Naive thymus-derived CD8-positive, alpha-beta T cell (primary cell): ENCODE measurements around the gene TJP3. TPM values are rescaled to one million over a fixed set of nuclear protein-coding genes. Genes with fewer than 3 reads are reported as not detected.

Source experiments
- ATAC-seq, 2 donors: fragments of 150-1000 bp; cut with Tn5 transposase in 1 of 2; sonication (Bioruptor Pico), chemical (Tn5 transposase) in 1 of 2; 1 replicate in 1 of 2; 2 replicates in 1 of 2; pipeline ENCODE4 v1.10.0; 2021; ENCODE audit warnings: mild to moderate bottlenecking in 2 of 2, moderate library complexity in 2 of 2
- POLR2A ChIA-PET: fragments of 350-600 bp; sonication (Branson Sonifier 250); formaldehyde crosslinking; loops from one replicate; lab custom pipeline; 2021; ENCODE audit warnings: antibody characterized with exemption; lab: Charles Lee
- DNase-seq, 10 donors: peaks; one replicate each; pipeline versions ENCODE4 v3.0.0 to v3.0.0-alpha.2; 2020 to 2022
- H3K27ac Mint-ChIP-seq, 10 donors: one replicate each; pipeline ENCODE4 v1.8.0; 2020 to 2022; ENCODE audit warnings: mild to moderate bottlenecking in 10 of 10, mixed read lengths in 10 of 10, moderate library complexity in 4 of 10, inconsistent platforms in 1 of 10
- H3K27me3 Mint-ChIP-seq, 5 donors: one replicate each; pipeline ENCODE4 v1.8.0; 2021 to 2022; ENCODE audit warnings: mixed read lengths in 5 of 5
- H3K36me3 Mint-ChIP-seq, 3 donors: one replicate each; pipeline ENCODE4 v1.8.0; 2020 to 2022; ENCODE audit warnings: mixed read lengths in 3 of 3, mild to moderate bottlenecking in 2 of 3, inconsistent platforms in 1 of 3
- H3K4me1 Mint-ChIP-seq, 4 donors: one replicate each; pipeline ENCODE4 v1.8.0; 2021 to 2022; ENCODE audit warnings: mixed read lengths in 4 of 4
- H3K4me3 Mint-ChIP-seq, 10 donors: one replicate each; pipeline ENCODE4 v1.8.0; 2020 to 2022; ENCODE audit warnings: mild to moderate bottlenecking in 10 of 10, mixed read lengths in 10 of 10, moderate library complexity in 6 of 10, inconsistent platforms in 1 of 10
- H3K9me3 Mint-ChIP-seq, 9 donors: one replicate each; pipeline ENCODE4 v1.8.0; 2020 to 2022; ENCODE audit warnings: mixed read lengths in 9 of 9, mild to moderate bottlenecking in 3 of 9, inconsistent platforms in 1 of 9, moderate library complexity in 1 of 9
- polyA plus RNA-seq, 3 donors: library from polyadenylated mRNA; unstranded; fragments of 300-500 nt; fragmentation: Illumina TruSeq; gene quantifications; one replicate each; pipeline ENCODE4 v1.2.3, GENCODE V29; 2021
- total RNA-seq, 8 experiments: library from RNA in 2 of 8; stranded (reverse) in 2 of 8; gene quantifications; one replicate each; pipeline ENCODE4 v1.2.3 and lab custom pipeline; 2021 to 2026

Gene TJP3
- total and polyA plus RNA-seq, 5 experiments from 2014 or later = 5.2 to 13.0 (median 11.1) TPM

DNA sequence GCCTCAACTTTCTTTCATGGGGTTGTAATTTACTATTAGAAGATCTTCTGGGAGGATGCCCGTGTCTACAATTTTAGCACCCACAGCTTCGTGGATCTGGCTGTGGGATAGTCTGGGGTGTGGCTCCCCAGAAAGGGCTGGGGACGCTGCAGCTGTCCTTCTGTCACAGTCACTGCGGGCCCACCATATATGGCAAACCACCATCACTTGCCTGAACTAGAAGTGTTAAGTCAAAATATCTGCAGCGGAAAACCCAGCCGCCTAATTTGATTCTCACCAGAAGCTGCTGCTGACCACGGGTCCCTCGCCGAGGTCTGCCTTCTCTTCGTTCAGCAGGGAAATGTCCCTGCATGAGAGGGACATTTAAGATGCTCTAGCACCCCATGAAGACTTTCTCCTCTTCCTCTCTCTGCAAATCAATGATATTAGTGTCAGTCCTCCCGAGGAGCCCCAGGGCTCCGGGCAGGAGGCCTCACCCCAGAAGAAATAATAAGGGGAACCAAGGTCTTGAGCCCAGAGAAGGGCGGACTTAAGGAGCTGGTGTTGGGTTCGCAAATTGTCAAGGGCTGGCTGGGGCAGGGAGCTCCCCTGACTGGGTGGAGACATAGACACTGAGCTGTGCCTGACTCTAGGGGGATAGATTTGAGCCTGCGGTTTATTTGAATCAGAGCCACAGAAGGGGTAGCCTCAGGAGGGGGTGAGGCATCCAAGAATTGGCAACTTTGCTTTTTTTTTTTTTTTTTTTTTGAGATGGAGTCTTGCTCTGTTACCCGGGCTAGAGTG is 81.0 kb downstream of the TJP3 start:
- H3K36me3 Mint-ChIP-seq = peaks cover 0 to 4% (median 0%) of the 10 kb centered on the region in 3 donors
- peaks cover 9 to 37% (median 25%) of the 10 kb centered on the region in 4 donors for H3K4me1 Mint-ChIP-seq
- H3K27ac Mint-ChIP-seq = peak overlapping the region in 5 of 10 donors; percentile 4 to 95 (median 51)
- H3K9me3 Mint-ChIP-seq = peaks cover 0 to 5% (median 0%) of the 10 kb centered on the region in 9 donors
- ATAC-seq (no peak), DNase-seq (peak in 1 of 10 donors; percentile 43)
- peak overlapping the region in 5 of 10 donors; percentile 20 to 78 (median 69) for H3K4me3 Mint-ChIP-seq
- POLR2A ChIA-PET = interaction anchor here (0.7 to 1.1 kb wide), 6 partner anchors 8 to 600 kb away, joined by 3 to 8 read pairs (median 4); partner anchors contain the start of gene APBA3
- no peaks in the 10 kb centered on the region for H3K27me3 Mint-ChIP-seq

DNA sequence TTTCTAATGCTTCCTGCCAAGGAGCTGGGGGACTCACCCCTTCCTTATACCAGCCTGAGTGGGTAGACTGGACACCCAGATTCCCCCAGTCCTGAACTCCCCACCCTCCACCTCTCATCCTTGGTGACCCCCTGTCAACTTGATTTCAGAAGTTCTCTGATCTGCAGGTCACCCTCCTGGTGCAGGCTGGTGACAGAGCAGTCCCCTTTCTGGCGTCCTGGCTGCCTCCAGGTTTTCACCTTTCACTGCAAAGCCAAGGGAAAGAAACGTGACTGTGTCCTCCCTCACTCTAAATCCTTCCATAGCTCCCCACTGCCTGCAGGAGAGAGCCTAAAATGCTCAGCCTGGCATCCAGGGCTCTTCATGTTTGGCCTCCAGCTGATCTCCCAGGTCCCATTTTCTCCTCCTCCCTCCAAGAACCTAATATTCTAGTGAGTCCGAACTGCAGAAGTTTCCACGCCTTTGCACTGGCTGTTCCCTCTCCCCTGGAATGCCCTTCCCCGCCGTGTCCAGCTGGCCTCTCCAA is 82.1 kb downstream of the TJP3 start:
- Mint-ChIP-seq H3K27me3 (no peaks in the 10 kb centered on the region), H3K36me3 (peaks cover 0 to 4% (median 0%) of the 10 kb centered on the region in 3 donors), H3K4me3 (peak overlapping the region in 3 of 10 donors; percentile 21 to 74 (median 41)), H3K27ac (peak overlapping the region in 5 of 10 donors; percentile 13 to 90 (median 27)), H3K4me1 (peaks cover 6 to 34% (median 16%) of the 10 kb centered on the region in 4 donors), H3K9me3 (peaks cover 0 to 5% (median 0%) of the 10 kb centered on the region in 9 donors)
- POLR2A ChIA-PET = interaction anchor here (0.7 to 1.1 kb wide), 2 partner anchors 9 to 25 kb away, joined by 3 to 8 read pairs; no protein-coding TSS in a partner anchor
- DNase-seq (no peak), ATAC-seq (no peak)

DNA sequence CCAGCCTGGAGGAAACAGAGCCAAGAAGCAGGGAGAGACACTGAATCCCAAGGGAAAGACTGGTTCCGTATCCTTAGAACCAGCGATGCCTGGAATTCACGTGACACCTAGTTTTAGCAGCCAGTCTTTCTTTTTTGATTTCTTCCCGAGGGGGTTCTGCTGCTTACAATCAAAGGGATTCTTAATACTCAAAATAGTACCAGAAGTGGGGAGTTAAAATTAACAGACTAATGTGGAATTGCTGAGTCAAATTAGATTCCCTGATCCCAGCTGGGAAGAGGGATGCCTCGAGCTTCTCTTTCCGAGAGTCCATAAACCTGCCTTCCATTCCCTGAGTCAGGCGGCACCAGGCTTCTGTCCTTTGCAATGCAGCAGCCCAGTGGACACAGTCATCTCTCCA is 82.8 kb downstream of the TJP3 start:
- Mint-ChIP-seq H3K4me1 (peaks cover 6 to 34% (median 14%) of the 10 kb centered on the region in 4 donors), H3K27me3 (no peaks in the 10 kb centered on the region), H3K9me3 (peaks cover 0 to 5% (median 0%) of the 10 kb centered on the region in 9 donors), H3K27ac (peak overlapping the region in 2 of 10 donors; percentile 27 to 90), H3K36me3 (peaks cover 0 to 4% (median 0%) of the 10 kb centered on the region in 3 donors), H3K4me3 (no peak overlapping the region)
- DNase-seq (no peak), ATAC-seq (no peak)
- POLR2A ChIA-PET = no interaction called here

DNA sequence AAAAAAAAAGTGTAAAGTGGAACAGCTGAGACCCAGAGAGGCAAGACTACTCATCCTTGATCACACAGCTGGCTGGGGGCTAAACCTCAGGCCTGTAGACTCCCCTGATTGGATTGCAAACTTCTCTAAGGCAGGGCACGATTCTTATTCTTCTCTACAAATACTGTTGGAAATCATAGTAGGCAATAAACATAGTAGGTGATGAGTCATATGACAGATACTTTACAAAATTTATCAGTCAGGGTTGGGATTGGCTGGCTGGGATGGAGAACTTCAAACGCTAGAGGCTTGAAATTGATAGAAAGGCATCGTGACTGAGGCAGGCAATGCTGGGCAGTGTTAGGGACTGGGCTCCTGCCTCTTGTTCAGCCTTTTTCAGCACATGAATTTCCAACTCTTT is 83.9 kb downstream of the TJP3 start:
- H3K9me3 Mint-ChIP-seq = peaks cover 0 to 15% (median 6%) of the 10 kb centered on the region in 9 donors
- H3K27ac Mint-ChIP-seq = no peak overlapping the region
- peaks cover 0 to 9% (median 6%) of the 10 kb centered on the region in 3 donors for H3K36me3 Mint-ChIP-seq
- no peak overlapping the region for H3K4me3 Mint-ChIP-seq
- peaks cover 6 to 30% (median 16%) of the 10 kb centered on the region in 4 donors for H3K4me1 Mint-ChIP-seq
- H3K27me3 Mint-ChIP-seq = no peaks in the 10 kb centered on the region
- ATAC-seq (no peak), DNase-seq (no peak)
- POLR2A ChIA-PET = interaction anchor here (0.6 kb wide), 1 partner anchor 551 kb away, joined by 3 read pairs; the partner anchor contains the start of gene MPND

DNA sequence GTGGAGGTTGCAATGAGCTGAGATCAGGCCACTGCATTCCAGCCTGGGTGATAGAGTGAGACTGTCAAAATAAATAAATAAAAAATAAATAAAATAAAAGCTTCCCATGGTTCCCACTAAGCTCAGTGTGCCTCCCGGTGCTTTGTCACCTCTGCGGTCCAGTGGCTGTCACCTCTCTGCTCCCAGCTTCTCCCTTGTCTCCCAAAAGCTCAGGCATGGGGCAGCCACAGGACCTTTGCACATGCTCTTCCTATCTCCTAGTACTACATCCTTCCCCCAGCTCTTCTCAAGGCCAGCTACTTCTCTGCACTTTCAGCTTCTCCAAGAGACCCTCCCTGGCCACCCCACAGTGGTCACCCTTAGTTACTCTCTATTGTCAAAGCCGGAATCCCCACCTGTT is 85.6 kb downstream of the TJP3 start:
- POLR2A ChIA-PET = no interaction called here
- no peak for DNase-seq
- Mint-ChIP-seq H3K27me3 (no peaks in the 10 kb centered on the region), H3K4me1 (peaks cover 10 to 31% (median 23%) of the 10 kb centered on the region in 4 donors), H3K4me3 (no peak overlapping the region), H3K36me3 (peaks cover 0 to 9% (median 6%) of the 10 kb centered on the region in 3 donors), H3K9me3 (peaks cover 0 to 15% (median 6%) of the 10 kb centered on the region in 9 donors), H3K27ac (peak overlapping the region in 3 of 10 donors; percentile 14 to 32 (median 26))
- ATAC-seq = no peak

DNA sequence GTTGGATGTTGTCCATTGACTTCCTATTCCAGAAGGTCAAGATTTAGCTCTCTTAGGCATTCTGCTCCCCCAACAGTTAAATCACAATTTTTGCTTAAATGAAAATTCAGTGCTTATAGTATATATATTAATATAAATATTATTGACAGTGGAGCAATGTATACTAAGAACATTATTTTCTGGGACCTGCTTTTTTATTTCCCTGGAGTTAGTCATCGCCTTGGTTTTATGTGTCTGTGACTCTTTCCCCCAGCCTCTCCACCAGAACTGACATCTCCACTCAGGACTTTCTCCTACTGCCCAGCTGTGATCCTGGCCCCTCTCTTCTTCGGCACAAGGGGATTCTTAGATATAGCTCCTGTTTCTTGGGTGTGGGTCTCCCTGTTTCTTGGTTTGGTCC is 88.2 kb downstream of the TJP3 start:
- DNase-seq = no peak
- H3K36me3 Mint-ChIP-seq = peaks cover 0 to 6% (median 5%) of the 10 kb centered on the region in 3 donors
- no peak overlapping the region for H3K4me3 Mint-ChIP-seq
- POLR2A ChIA-PET = interaction anchor here (0.6 to 2.0 kb wide), 4 partner anchors 15 to 344 kb away, joined by 4 to 6 read pairs (median 4); partner anchors contain the start of gene MRPL54
- H3K27me3 Mint-ChIP-seq = no peaks in the 10 kb centered on the region
- H3K4me1 Mint-ChIP-seq = peaks cover 7 to 34% (median 27%) of the 10 kb centered on the region in 4 donors
- ATAC-seq = no peak
- peaks cover 0 to 14% (median 6%) of the 10 kb centered on the region in 9 donors for H3K9me3 Mint-ChIP-seq
- H3K27ac Mint-ChIP-seq = peak overlapping the region in 2 of 10 donors; percentile 9 to 68

DNA sequence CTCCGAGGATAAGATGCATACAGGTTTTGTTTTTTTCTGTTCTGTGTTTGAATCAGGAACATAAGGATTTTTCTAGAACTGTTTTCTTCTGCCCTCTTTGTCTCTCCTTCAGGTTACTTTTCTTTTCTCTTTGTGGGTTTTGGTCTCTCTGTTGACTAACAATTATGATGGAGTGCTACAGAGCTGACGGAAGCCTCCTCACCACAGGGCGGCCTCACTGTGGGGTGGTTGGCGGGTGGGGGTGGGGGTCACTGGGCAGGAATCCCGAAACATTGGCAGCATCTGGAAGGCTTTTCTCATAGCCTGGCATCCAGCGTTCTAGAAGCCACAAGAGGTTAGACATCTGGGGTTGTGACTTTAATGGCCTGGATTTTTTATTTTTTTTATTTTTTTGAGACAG is 90.0 kb downstream of the TJP3 start:
- Mint-ChIP-seq H3K9me3 (peaks cover 0 to 12% (median 6%) of the 10 kb centered on the region in 9 donors), H3K27me3 (no peaks in the 10 kb centered on the region), H3K27ac (peak overlapping the region; percentile 7 to 95 (median 76)), H3K4me1 (peaks cover 7 to 47% (median 34%) of the 10 kb centered on the region in 4 donors), H3K4me3 (peak overlapping the region; percentile 2 to 86 (median 58)), H3K36me3 (peaks cover 0 to 6% (median 5%) of the 10 kb centered on the region in 3 donors)
- POLR2A ChIA-PET = interaction anchor here (1.2 to 2.1 kb wide), 3 partner anchors 9 to 36 kb away, joined by 3 to 13 read pairs (median 8); partner anchors contain the start of genes APBA3 and MRPL54
- DNase-seq (peak in 6 of 10 donors; percentile 14 to 68 (median 48)), ATAC-seq (peak; percentile 49 to 84)

Other genes starting within 250 kb of the TJP3 start
- gene SMIM24, start 227.9 kb upstream of the TJP3 start, total RNA-seq = not detected
- gene SMIM24, start 227.9 kb upstream of the TJP3 start, polyA plus RNA-seq = under 1 TPM; 0.43 to 0.57 (median 0.53) TPM
- not detected for gene SMIM44, start 224.9 kb upstream of the TJP3 start, total RNA-seq
- gene SMIM44, start 224.9 kb upstream of the TJP3 start, polyA plus RNA-seq = not detected
- 1 to 10 TPM; 6.5 to 6.6 TPM for gene DOHH, start 207.7 kb upstream of the TJP3 start, total RNA-seq
- 10 to 100 TPM in 1 of 3 donors, 1 to 10 TPM in 2; 6.9 to 15.5 (median 7.8) TPM for gene DOHH, start 207.7 kb upstream of the TJP3 start, polyA plus RNA-seq
- 10 to 100 TPM; 61.2 to 65.1 TPM for gene FZR1, start 202.1 kb upstream of the TJP3 start, total RNA-seq
- gene FZR1, start 202.1 kb upstream of the TJP3 start, polyA plus RNA-seq = 10 to 100 TPM in 1 of 3 donors, 1 to 10 TPM in 2; 8.1 to 11.8 (median 9.5) TPM
- 10 to 100 TPM in 1 of 2 experiments, 1 to 10 TPM in 1; 8.8 to 12.5 TPM for gene TEKTIP1, start 169.2 kb upstream of the TJP3 start, total RNA-seq
- under 1 TPM in 1 of 3 donors, not detected in 2; 0.45 TPM for gene TEKTIP1, start 169.2 kb upstream of the TJP3 start, polyA plus RNA-seq
- 100 to 1,000 TPM; 134 to 146 TPM for gene MFSD12, start 150.8 kb upstream of the TJP3 start, total RNA-seq
- gene MFSD12, start 150.8 kb upstream of the TJP3 start, polyA plus RNA-seq = 10 to 100 TPM; 33.1 to 59.6 (median 42.5) TPM
- gene HMG20B, start 135.4 kb upstream of the TJP3 start, total RNA-seq = 10 to 100 TPM; 50.7 to 59.7 TPM
- 10 to 100 TPM; 45.8 to 55.9 (median 53.9) TPM for gene HMG20B, start 135.4 kb upstream of the TJP3 start, polyA plus RNA-seq
- gene GIPC3, start 122.9 kb upstream of the TJP3 start, total RNA-seq = 1 to 10 TPM; 3.5 to 3.7 TPM
- 1 to 10 TPM in 2 of 3 donors, under 1 TPM in 1; 0.76 to 3.0 (median 1.1) TPM for gene GIPC3, start 122.9 kb upstream of the TJP3 start, polyA plus RNA-seq
- gene TBXA2R, start 101.5 kb upstream of the TJP3 start, total RNA-seq = 10 to 100 TPM; 18.5 to 19.1 TPM
- gene TBXA2R, start 101.5 kb upstream of the TJP3 start, polyA plus RNA-seq = 10 to 100 TPM; 11.7 to 26.9 (median 23.9) TPM
- gene CACTIN, start 81.6 kb upstream of the TJP3 start, total RNA-seq = 10 to 100 TPM; 42.6 to 54.1 TPM
- 10 to 100 TPM in 1 of 3 donors, 1 to 10 TPM in 2; 6.9 to 20.4 (median 9.3) TPM for gene CACTIN, start 81.6 kb upstream of the TJP3 start, polyA plus RNA-seq
- gene PIP5K1C, start 7.9 kb upstream of the TJP3 start, total RNA-seq = 10 to 100 TPM; 30.6 to 32.0 TPM
- 10 to 100 TPM in 1 of 3 donors, 1 to 10 TPM in 2; 3.9 to 10.1 (median 7.4) TPM for gene PIP5K1C, start 7.9 kb upstream of the TJP3 start, polyA plus RNA-seq
- gene APBA3, start 53.3 kb downstream of the TJP3 start, total RNA-seq = 10 to 100 TPM; 72.8 to 80.4 TPM
- gene APBA3, start 53.3 kb downstream of the TJP3 start, polyA plus RNA-seq = 10 to 100 TPM; 25.0 to 33.0 (median 27.1) TPM
- gene MRPL54, start 54.3 kb downstream of the TJP3 start, total RNA-seq = 10 to 100 TPM; 51.6 to 51.9 TPM
- gene MRPL54, start 54.3 kb downstream of the TJP3 start, polyA plus RNA-seq = 100 to 1,000 TPM in 2 of 3 donors, 10 to 100 TPM in 1; 92.5 to 168 (median 120) TPM
- not detected for gene RAX2, start 63.8 kb downstream of the TJP3 start, total RNA-seq
- gene RAX2, start 63.8 kb downstream of the TJP3 start, polyA plus RNA-seq = not detected
- 1 to 10 TPM; 1.7 to 2.9 TPM for gene MATK, start 78.0 kb downstream of the TJP3 start, total RNA-seq
- 10 to 100 TPM; 25.2 to 69.6 (median 25.9) TPM for gene MATK, start 78.0 kb downstream of the TJP3 start, polyA plus RNA-seq
- gene ZFR2, start 160.7 kb downstream of the TJP3 start, total RNA-seq = under 1 TPM; 0.75 to 0.96 TPM
- gene ZFR2, start 160.7 kb downstream of the TJP3 start, polyA plus RNA-seq = 1 to 10 TPM; 1.4 to 5.6 (median 2.9) TPM
- not detected for gene ATCAY, start 172.3 kb downstream of the TJP3 start, total RNA-seq
- 1 to 10 TPM in 1 of 3 donors, not detected in 2; 1.5 TPM for gene ATCAY, start 172.3 kb downstream of the TJP3 start, polyA plus RNA-seq
- not detected for gene NMRK2, start 224.7 kb downstream of the TJP3 start, total RNA-seq
- not detected for gene NMRK2, start 224.7 kb downstream of the TJP3 start, polyA plus RNA-seq